ENCODE results near the gene PCBP4. TPM values are rescaled to one million over a fixed set of nuclear protein-coding genes. Genes with fewer than 3 reads are reported as not detected.
"Not testable (repeated sequence)": the region's sequence is repeated elsewhere in the genome, so short reads cannot be mapped to it uniquely, and the experiment has no call there.

PCBP4 gene
- total RNA-seq, 1 donor from 2014 or later: 21.1 TPM

GRCh38 chr3:52002748-52003147 is 35.5 kb upstream of the PCBP4 start:
- Mint-ChIP-seq H3K9me3 (no peaks in the 10 kb centered on the region), H3K27ac (no peak overlapping the region), H3K4me3 (ENCODE audit: low read depth) (no peak overlapping the region), H3K36me3 (ENCODE audit: low read depth) (no peaks in the 10 kb centered on the region), H3K27me3 (ENCODE audit: low read depth) (peaks cover 14% of the 10 kb centered on the region), H3K4me1 (ENCODE audit: low read depth) (peaks cover 15% of the 10 kb centered on the region)
- no peak for DNase-seq (ENCODE audit: low spot score)
- intact Hi-C loops (cut with micrococcal nuclease): no loop called here

- H3K4me3 Mint-ChIP-seq (ENCODE audit: low read depth): no peak overlapping the region
- intact Hi-C loops (cut with micrococcal nuclease): loop anchor here (1.0 to 2.0 kb wide), 3 partner anchors 51 to 143 kb away; no protein-coding TSS in a partner anchor
- peak; percentile 77 for DNase-seq (ENCODE audit: low spot score)
Measured at GRCh38 chr3:52001443-52001974, 34.3 kb upstream of the PCBP4 start.

GRCh38 chr3:51999846-52000245 is 32.6 kb upstream of the PCBP4 start:
- no peak for DNase-seq (ENCODE audit: low spot score)
- H3K36me3 Mint-ChIP-seq (ENCODE audit: low read depth): peaks cover 10% of the 10 kb centered on the region
- H3K27ac Mint-ChIP-seq: no peak overlapping the region
- intact Hi-C loops (cut with micrococcal nuclease): loop anchor here (2.0 to 5.0 kb wide), 2 partner anchors 53 to 197 kb away; partner anchors contain the start of gene ALAS1
- H3K4me3 Mint-ChIP-seq (ENCODE audit: low read depth): no peak overlapping the region
- H3K9me3 Mint-ChIP-seq: no peaks in the 10 kb centered on the region
- peaks cover 17% of the 10 kb centered on the region for H3K27me3 Mint-ChIP-seq (ENCODE audit: low read depth)
- peaks cover 8% of the 10 kb centered on the region for H3K4me1 Mint-ChIP-seq (ENCODE audit: low read depth)

More at GRCh38 chr3:52001443-52001974, 34.3 kb upstream of the PCBP4 start:
- no peaks in the 10 kb centered on the region for H3K9me3 Mint-ChIP-seq
- H3K36me3 Mint-ChIP-seq (ENCODE audit: low read depth): no peaks in the 10 kb centered on the region
- H3K27me3 Mint-ChIP-seq (ENCODE audit: low read depth): peaks cover 17% of the 10 kb centered on the region
- H3K4me1 Mint-ChIP-seq (ENCODE audit: low read depth): peaks cover 13% of the 10 kb centered on the region
- H3K27ac Mint-ChIP-seq: no peak overlapping the region

GRCh38 chr3:51998774-51999173 is 31.5 kb upstream of the PCBP4 start:
- no peak for DNase-seq (ENCODE audit: low spot score)
- no peak overlapping the region for H3K4me3 Mint-ChIP-seq (ENCODE audit: low read depth)
- peaks cover 17% of the 10 kb centered on the region for H3K27me3 Mint-ChIP-seq (ENCODE audit: low read depth)
- no peaks in the 10 kb centered on the region for H3K9me3 Mint-ChIP-seq
- no peak overlapping the region for H3K27ac Mint-ChIP-seq
- peaks cover 17% of the 10 kb centered on the region for H3K4me1 Mint-ChIP-seq (ENCODE audit: low read depth)
- intact Hi-C loops (cut with micrococcal nuclease): loop anchor here (5.0 kb wide), 1 partner anchor 199 kb away; the partner anchor contains the start of gene ALAS1
- H3K36me3 Mint-ChIP-seq (ENCODE audit: low read depth): peaks cover 21% of the 10 kb centered on the region

- Mint-ChIP-seq H3K9me3 (no peaks in the 10 kb centered on the region), H3K27me3 (ENCODE audit: low read depth) (peaks cover 17% of the 10 kb centered on the region), H3K4me3 (ENCODE audit: low read depth) (no peak overlapping the region), H3K4me1 (ENCODE audit: low read depth) (peaks cover 20% of the 10 kb centered on the region), H3K27ac (no peak overlapping the region), H3K36me3 (ENCODE audit: low read depth) (peaks cover 27% of the 10 kb centered on the region)
- intact Hi-C loops (cut with micrococcal nuclease): loop anchor here (5.0 kb wide), 1 partner anchor 199 kb away; the partner anchor contains the start of gene ALAS1
- no peak for DNase-seq (ENCODE audit: low spot score)
Measured at GRCh38 chr3:51997935-51998596, 30.8 kb upstream of the PCBP4 start.

GRCh38 chr3:51997172-51997571 is 29.9 kb upstream of the PCBP4 start:
- Mint-ChIP-seq H3K4me1 (ENCODE audit: low read depth) (peaks cover 24% of the 10 kb centered on the region), H3K9me3 (no peaks in the 10 kb centered on the region), H3K27ac (no peak overlapping the region), H3K36me3 (ENCODE audit: low read depth) (peaks cover 36% of the 10 kb centered on the region), H3K4me3 (ENCODE audit: low read depth) (no peak overlapping the region), H3K27me3 (ENCODE audit: low read depth) (peaks cover 16% of the 10 kb centered on the region)
- intact Hi-C loops (cut with micrococcal nuclease): loop anchor here (5.0 kb wide), 1 partner anchor 200 kb away; the partner anchor contains the start of gene ALAS1
- no peak for DNase-seq (ENCODE audit: low spot score)

- intact Hi-C loops (cut with micrococcal nuclease): loop anchor here (1.0 to 5.0 kb wide), 4 partner anchors 12 to 202 kb away; partner anchors contain the start of genes ABHD14A, ABHD14B, ACY1 and ALAS1
- no peaks in the 10 kb centered on the region for H3K9me3 Mint-ChIP-seq
- H3K4me3 Mint-ChIP-seq (ENCODE audit: low read depth): peak within 1 kb of the TSS; percentile 100
- peaks cover 16% of the 10 kb centered on the region for H3K27me3 Mint-ChIP-seq (ENCODE audit: low read depth)
- peak; percentile 90 for DNase-seq (ENCODE audit: low spot score)
- peaks cover 49% of the 10 kb centered on the region for H3K36me3 Mint-ChIP-seq (ENCODE audit: low read depth)
- H3K4me1 Mint-ChIP-seq (ENCODE audit: low read depth): peaks cover 25% of the 10 kb centered on the region
- H3K27ac Mint-ChIP-seq: peak within 1 kb of the TSS; percentile 100
Measured at GRCh38 chr3:51995346-51996163, 28.3 kb upstream of the PCBP4 start, which contains the start of gene RPL29. TSS of gene RPL29 (minus strand) at chr3:51995895. CDS start at chr3:51995461, 434 bp downstream.

- H3K9me3 Mint-ChIP-seq: no peaks in the 10 kb centered on the region
- H3K4me1 Mint-ChIP-seq (ENCODE audit: low read depth): peaks cover 25% of the 10 kb centered on the region
- H3K4me3 Mint-ChIP-seq (ENCODE audit: low read depth): peak overlapping the region; percentile 100
- no peak for DNase-seq (ENCODE audit: low spot score)
- intact Hi-C loops (cut with micrococcal nuclease): loop anchor here (2.0 kb wide), 2 partner anchors 20 to 52 kb away; partner anchors contain the start of genes ABHD14A, ABHD14B and PARP3
- H3K27me3 Mint-ChIP-seq (ENCODE audit: low read depth): peaks cover 10% of the 10 kb centered on the region
- peak overlapping the region; percentile 100 for H3K27ac Mint-ChIP-seq
- H3K36me3 Mint-ChIP-seq (ENCODE audit: low read depth): peaks cover 49% of the 10 kb centered on the region
Measured at GRCh38 chr3:51994530-51994929, 27.3 kb upstream of the PCBP4 start.

- Mint-ChIP-seq H3K4me3 (ENCODE audit: low read depth) (peak overlapping the region; percentile 100), H3K27ac (peak overlapping the region; percentile 100), H3K36me3 (ENCODE audit: low read depth) (peaks cover 49% of the 10 kb centered on the region), H3K4me1 (ENCODE audit: low read depth) (peaks cover 25% of the 10 kb centered on the region)
- not testable (repeated sequence) for DNase-seq (ENCODE audit: low spot score); H3K9me3 Mint-ChIP-seq; H3K27me3 Mint-ChIP-seq (ENCODE audit: low read depth)
- intact Hi-C loops (cut with micrococcal nuclease): loop anchor here (2.0 kb wide), 2 partner anchors 19 to 51 kb away; partner anchors contain the start of genes ABHD14A, ABHD14B and PARP3
Measured at GRCh38 chr3:51993657-51994056, 26.4 kb upstream of the PCBP4 start.

GRCh38 chr3:51992017-51992682 is 24.9 kb upstream of the PCBP4 start:
- no peak for DNase-seq (ENCODE audit: low spot score)
- Mint-ChIP-seq H3K4me3 (ENCODE audit: low read depth) (peak overlapping the region; percentile 13), H3K27ac (no peak overlapping the region), H3K27me3 (ENCODE audit: low read depth) (peaks cover 2% of the 10 kb centered on the region), H3K9me3 (no peaks in the 10 kb centered on the region), H3K4me1 (ENCODE audit: low read depth) (peaks cover 23% of the 10 kb centered on the region), H3K36me3 (ENCODE audit: low read depth) (peaks cover 49% of the 10 kb centered on the region)
- intact Hi-C loops (cut with micrococcal nuclease): no loop called here

GRCh38 chr3:51990501-51990971 is 23.3 kb upstream of the PCBP4 start:
- H3K27ac Mint-ChIP-seq; H3K9me3 Mint-ChIP-seq; DNase-seq (ENCODE audit: low spot score); intact Hi-C loops (cut with micrococcal nuclease); H3K4me3 Mint-ChIP-seq (ENCODE audit: low read depth); H3K27me3 Mint-ChIP-seq (ENCODE audit: low read depth): not testable (repeated sequence)
- H3K36me3 Mint-ChIP-seq (ENCODE audit: low read depth): peaks cover 46% of the 10 kb centered on the region
- H3K4me1 Mint-ChIP-seq (ENCODE audit: low read depth): peaks cover 20% of the 10 kb centered on the region

Measured in activated T-helper 2 cell treated with anti-CD3 and anti-CD28 coated beads, Interferon-gamma antibody, Interleukin-2, Interleukin-4, amounts not matched to agents 10 μg/mL and 5 μg/mL and 100 μg/mL, durations not matched to agents 14 hours and 24 hours and 36 hours (primary cell).